Measurements from ENCODE around the gene FAM227A. TPM values are rescaled to one million over a fixed set of nuclear protein-coding genes. Genes with fewer than 3 reads are reported as not detected.
"Not testable (repeated sequence)": the region's sequence is repeated elsewhere in the genome, so short reads cannot be mapped to it uniquely, and the experiment has no call there.

Gene FAM227A
- total and polyA plus RNA-seq, 2 of the 8 experiments (the other 6 are each of a cell fraction or from before 2014, with no cell fraction given): 2.1 to 3.9 TPM

DNA sequence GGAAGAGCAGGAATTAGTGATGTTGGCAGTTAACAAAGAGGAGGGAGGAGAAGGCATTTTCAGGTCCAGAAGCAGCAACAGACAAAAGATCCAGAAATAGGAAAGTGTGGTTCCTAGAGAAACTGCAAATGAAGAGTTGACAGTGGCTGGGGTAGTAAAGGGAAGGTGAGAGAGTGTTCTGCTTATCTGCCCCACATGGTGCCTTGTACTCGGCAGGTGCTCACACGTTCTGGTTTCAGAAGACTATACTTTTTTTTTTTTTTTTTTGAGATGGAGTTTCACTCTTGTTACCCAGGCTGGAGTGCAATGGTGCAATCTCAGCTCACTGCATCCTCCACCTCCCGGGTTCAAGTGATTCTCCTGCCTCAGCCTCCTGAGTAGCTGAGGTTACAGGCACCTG, 73.3 kb downstream of the FAM227A start:
- H3K79me2 ChIP-seq (ENCODE audit: control insufficient read depth in 1 of 2, insufficient read depth in 2 of 2, low read length in 2 of 2); H3K14ac ChIP-seq (ENCODE audit: insufficient read length); H3K4me2 ChIP-seq (ENCODE audit: insufficient read depth in 1 of 2, low read depth in 2 of 2, low read length in 2 of 2); H3K4ac ChIP-seq (replicated peaks; ENCODE audit: insufficient read length, low read depth, low read length); H3K18ac ChIP-seq (ENCODE audit: extremely low read depth, low read length); H2AFZ ChIP-seq (ENCODE audit: low read length); H3K23me2 ChIP-seq (ENCODE audit: low read depth, low read length); H3K56ac ChIP-seq (replicated peaks; ENCODE audit: insufficient read length, low read depth, low read length); FAIRE-seq; H4K91ac ChIP-seq (replicated peaks; ENCODE audit: insufficient read length, low read length); H3K4me1 ChIP-seq (replicated peaks in 1 of 4; ENCODE audit: control insufficient read depth in 3 of 4, insufficient read depth in 4 of 4, low read length in 3 of 4); H4K20me1 ChIP-seq (replicated peaks in 1 of 2; ENCODE audit: control insufficient read depth in 1 of 2, insufficient read depth in 2 of 2, low read length in 2 of 2); H2BK120ac ChIP-seq (replicated peaks; ENCODE audit: low read depth, low read length); H3K79me1 ChIP-seq (ENCODE audit: low read depth, low read length); DNase-seq (ENCODE audit: low read depth in 1 of 2, low spot score in 2 of 2); H4K5ac ChIP-seq (ENCODE audit: insufficient read length, low read depth, low read length); H3K9ac ChIP-seq (replicated peaks in 1 of 4; ENCODE audit: extremely low read depth in 1 of 4, low read depth in 3 of 4, low read length in 3 of 4); H3K4me3 ChIP-seq (ENCODE audit: extremely low read depth in 1 of 4, insufficient read depth in 2 of 4, low read depth in 3 of 4, low read length in 4 of 4); H3K36me3 ChIP-seq (ENCODE audit: control insufficient read depth in 2 of 4, insufficient read depth in 4 of 4, low read length in 3 of 4); H3K23ac ChIP-seq (ENCODE audit: insufficient read length); H3K9me3 ChIP-seq (ENCODE audit: insufficient read depth in 2 of 2, low read depth in 1 of 2, low read length in 1 of 2); H2BK15ac ChIP-seq (ENCODE audit: low read length); H2AK5ac ChIP-seq (ENCODE audit: low read depth, low read length); H4K8ac ChIP-seq (ENCODE audit: extremely low read depth, insufficient read depth, low read length); H2BK20ac ChIP-seq (ENCODE audit: low read length); H2BK5ac ChIP-seq (ENCODE audit: low read depth, low read length); H2BK12ac ChIP-seq (ENCODE audit: low read depth, low read length); H3K27me3 ChIP-seq (replicated peaks in 1 of 4; ENCODE audit: control insufficient read depth in 3 of 4, extremely low read depth in 1 of 4, insufficient read depth in 3 of 4, low read length in 3 of 4); H3K27ac ChIP-seq (ENCODE audit: low read depth, low read length): not testable (repeated sequence)
- WGBS, 2 experiments (ENCODE audit: extremely low coverage in 1 of 2, insufficient coverage in 1 of 2, insufficient read length in 1 of 2, insufficient replicate concordance in 2 of 2, low coverage in 1 of 2, low lambda C conversion rate in 2 of 2, missing lambda C conversion rate in 1 of 2): 89% methylated on average over 3 of the region's 3 CpGs; no CpG with 5 or more reads in 1 of the 2 experiments
- ChIA-PET POLR2A (ENCODE audit: partially characterized antibody) (interaction anchor here (1.2 kb wide), 1 partner anchor 11 kb away, joined by 4 read pairs; no protein-coding TSS in a partner anchor), CTCF (ENCODE audit: partially characterized antibody) (interaction anchor here (0.7 kb wide), 1 partner anchor 148 kb away, joined by 3 read pairs; no protein-coding TSS in a partner anchor)
